Glutamatergic neuron (in vitro differentiated cells): ENCODE measurements around the gene PALLD. TPM values are rescaled to one million over a fixed set of nuclear protein-coding genes. Genes with fewer than 3 reads are reported as not detected.

ENCODE experiments used
- DNase-seq: peaks from one replicate; pipeline ENCODE4 v3.0.0; 2022
- H3K27ac Mint-ChIP-seq: one replicate; pipeline ENCODE4 v1.8.0; 2020; ENCODE audit warnings: mild to moderate bottlenecking, mixed read lengths, inconsistent platforms; ENCODE audit not compliant: unreplicated experiment
- H3K27me3 Mint-ChIP-seq: one replicate; pipeline ENCODE4 v1.8.0; 2020; ENCODE audit warnings: mild to moderate bottlenecking, moderate library complexity, mixed read lengths, inconsistent platforms; ENCODE audit not compliant: unreplicated experiment
- H3K36me3 Mint-ChIP-seq: one replicate; pipeline ENCODE4 v1.8.0; 2020; ENCODE audit warnings: mild to moderate bottlenecking, mixed read lengths, inconsistent platforms; ENCODE audit not compliant: unreplicated experiment
- H3K4me1 Mint-ChIP-seq: one replicate; pipeline ENCODE4 v1.8.0; 2020; ENCODE audit warnings: mild to moderate bottlenecking, low read depth, mixed read lengths, inconsistent platforms; ENCODE audit not compliant: unreplicated experiment
- H3K4me3 Mint-ChIP-seq: one replicate; pipeline ENCODE4 v1.8.0; 2020; ENCODE audit warnings: mild to moderate bottlenecking, mixed read lengths, inconsistent platforms; ENCODE audit not compliant: unreplicated experiment
- H3K9me3 Mint-ChIP-seq: one replicate; pipeline ENCODE4 v1.8.0; 2020; ENCODE audit warnings: mild to moderate bottlenecking, moderate library complexity, mixed read lengths, inconsistent platforms; ENCODE audit not compliant: unreplicated experiment
- total RNA-seq: library from RNA; stranded (reverse); fragmentation: NEBNext Ultra II Directional; extraction: Animal tissue kit (Norgen Biotek cat#: 25700); gene quantifications from one replicate; pipeline ENCODE4 v1.2.1, GENCODE V29; 2021; ENCODE audit not compliant: unreplicated experiment
- TF ChIP-seq, protein P1 (sequence below): fragments of 200-600 bp; sonication (generic); IDR thresholded peaks from one replicate; pipeline ENCODE4 v1.5.0; 2021; ENCODE audit not compliant: partially characterized antibody, unreplicated experiment

Gene PALLD
- total RNA-seq, 1 donor from 2014 or later: 37.5 TPM

GRCh38 chr4:168614281-168615057 lies 117.6 kb downstream of the PALLD start:
- Mint-ChIP-seq H3K9me3 (no peaks in the 10 kb centered on the region), H3K36me3 (no peaks in the 10 kb centered on the region), H3K27me3 (no peaks in the 10 kb centered on the region), H3K4me3 (no peak overlapping the region), H3K27ac (no peak overlapping the region), H3K4me1 (no peaks in the 10 kb centered on the region)
- TF ChIP-seq, protein P1, sequence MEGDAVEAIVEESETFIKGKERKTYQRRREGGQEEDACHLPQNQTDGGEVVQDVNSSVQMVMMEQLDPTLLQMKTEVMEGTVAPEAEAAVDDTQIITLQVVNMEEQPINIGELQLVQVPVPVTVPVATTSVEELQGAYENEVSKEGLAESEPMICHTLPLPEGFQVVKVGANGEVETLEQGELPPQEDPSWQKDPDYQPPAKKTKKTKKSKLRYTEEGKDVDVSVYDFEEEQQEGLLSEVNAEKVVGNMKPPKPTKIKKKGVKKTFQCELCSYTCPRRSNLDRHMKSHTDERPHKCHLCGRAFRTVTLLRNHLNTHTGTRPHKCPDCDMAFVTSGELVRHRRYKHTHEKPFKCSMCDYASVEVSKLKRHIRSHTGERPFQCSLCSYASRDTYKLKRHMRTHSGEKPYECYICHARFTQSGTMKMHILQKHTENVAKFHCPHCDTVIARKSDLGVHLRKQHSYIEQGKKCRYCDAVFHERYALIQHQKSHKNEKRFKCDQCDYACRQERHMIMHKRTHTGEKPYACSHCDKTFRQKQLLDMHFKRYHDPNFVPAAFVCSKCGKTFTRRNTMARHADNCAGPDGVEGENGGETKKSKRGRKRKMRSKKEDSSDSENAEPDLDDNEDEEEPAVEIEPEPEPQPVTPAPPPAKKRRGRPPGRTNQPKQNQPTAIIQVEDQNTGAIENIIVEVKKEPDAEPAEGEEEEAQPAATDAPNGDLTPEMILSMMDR: no peak
- no peak for DNase-seq

DNA sequence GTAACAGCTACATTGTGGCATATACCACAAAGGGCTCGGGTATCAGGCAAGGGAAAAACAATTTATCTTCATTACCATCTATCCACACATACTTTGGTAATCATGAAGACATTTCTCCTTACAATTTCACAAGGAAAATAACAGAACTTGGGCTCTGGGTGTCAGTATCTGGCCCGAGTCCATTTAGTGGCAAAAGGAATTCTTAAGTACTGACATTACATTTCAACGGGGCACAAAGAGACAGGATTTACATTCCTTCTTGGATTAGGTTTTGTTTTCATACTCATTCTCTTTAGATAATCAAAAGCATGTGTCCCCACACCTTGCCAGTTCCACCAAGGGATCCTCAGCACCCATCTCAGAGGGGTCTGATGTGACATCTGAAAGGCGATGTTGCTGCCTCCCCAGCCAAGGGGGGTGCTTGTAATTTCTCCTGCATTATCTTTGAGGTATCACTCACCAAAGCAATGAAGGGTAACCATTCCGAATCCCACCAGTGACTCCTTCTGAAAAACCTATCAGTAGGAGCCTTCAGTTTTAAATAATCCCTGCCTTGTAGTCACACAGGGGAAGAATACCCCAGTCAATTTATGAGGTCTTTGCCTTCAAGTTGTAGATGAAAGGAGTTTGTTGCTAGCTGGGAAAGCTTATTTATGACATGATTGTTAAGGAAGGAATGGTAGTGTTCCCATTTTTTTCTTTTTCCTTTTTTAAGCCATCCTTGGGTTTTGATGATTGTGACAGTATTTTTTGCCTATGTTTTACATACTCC lies 118.6 kb downstream of the PALLD start:
- TF ChIP-seq, protein P1: no peak
- no peak overlapping the region for H3K4me3 Mint-ChIP-seq
- H3K27ac Mint-ChIP-seq: no peak overlapping the region
- H3K27me3 Mint-ChIP-seq: no peaks in the 10 kb centered on the region
- no peaks in the 10 kb centered on the region for H3K4me1 Mint-ChIP-seq
- no peaks in the 10 kb centered on the region for H3K9me3 Mint-ChIP-seq
- DNase-seq: no peak
- H3K36me3 Mint-ChIP-seq: no peaks in the 10 kb centered on the region

- no peaks in the 10 kb centered on the region for H3K27me3 Mint-ChIP-seq
- no peaks in the 10 kb centered on the region for H3K9me3 Mint-ChIP-seq
- no peak overlapping the region for H3K27ac Mint-ChIP-seq
- H3K4me3 Mint-ChIP-seq: no peak overlapping the region
- no peaks in the 10 kb centered on the region for H3K36me3 Mint-ChIP-seq
- no peaks in the 10 kb centered on the region for H3K4me1 Mint-ChIP-seq
- no peak for DNase-seq
- TF ChIP-seq, protein P1: no peak
These were observed 121.9 kb downstream of the PALLD start for GRCh38 chr4:168618577-168619265.

DNA sequence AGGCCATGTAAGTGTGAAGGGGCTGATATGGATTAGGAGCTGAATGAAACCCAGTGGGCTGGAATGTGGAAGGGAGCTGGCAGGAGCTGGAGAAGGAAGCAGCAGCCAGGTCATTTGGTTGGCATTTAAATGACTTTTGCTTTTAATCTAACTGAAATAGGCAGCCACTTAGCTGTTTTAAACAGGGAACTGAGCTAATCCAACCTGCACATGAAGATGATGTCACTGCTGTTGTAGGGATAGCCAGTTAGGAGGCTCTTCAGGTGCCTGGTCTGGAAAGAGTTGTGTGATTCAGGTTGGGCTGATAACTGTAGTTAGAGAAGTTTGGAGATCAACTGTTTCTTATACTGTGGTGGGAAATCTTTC lies 122.4 kb downstream of the PALLD start:
- Mint-ChIP-seq H3K27me3 (no peaks in the 10 kb centered on the region), H3K9me3 (no peaks in the 10 kb centered on the region), H3K36me3 (no peaks in the 10 kb centered on the region), H3K4me1 (no peaks in the 10 kb centered on the region), H3K4me3 (no peak overlapping the region), H3K27ac (no peak overlapping the region)
- no peak for DNase-seq
- TF ChIP-seq, protein P1: no peak
